HFF-Myc (cell line): Measurements from ENCODE around the gene NET1.

ENCODE experiments used
- DNase-seq: peaks from one replicate; pipeline ENCODE4 v3.0.0-alpha.2; 2011; ENCODE audit warnings: low read depth; ENCODE audit errors: extremely low read depth
- H3K4me3 ChIP-seq: replicated peaks from 2 replicates; pipeline ENCODE4 v1.5.1; 2011; ENCODE audit warnings: low read depth, mild to moderate bottlenecking, control low read depth, low read length
- TF ChIP-seq, protein P1 (sequence below): IDR thresholded peaks from 2 replicates; pipeline ENCODE4 v1.5.1; 2012; ENCODE audit warnings: mild to moderate bottlenecking, low read depth, low read length, control low read depth; ENCODE audit errors: missing control alignments

Gene NET1

DNA sequence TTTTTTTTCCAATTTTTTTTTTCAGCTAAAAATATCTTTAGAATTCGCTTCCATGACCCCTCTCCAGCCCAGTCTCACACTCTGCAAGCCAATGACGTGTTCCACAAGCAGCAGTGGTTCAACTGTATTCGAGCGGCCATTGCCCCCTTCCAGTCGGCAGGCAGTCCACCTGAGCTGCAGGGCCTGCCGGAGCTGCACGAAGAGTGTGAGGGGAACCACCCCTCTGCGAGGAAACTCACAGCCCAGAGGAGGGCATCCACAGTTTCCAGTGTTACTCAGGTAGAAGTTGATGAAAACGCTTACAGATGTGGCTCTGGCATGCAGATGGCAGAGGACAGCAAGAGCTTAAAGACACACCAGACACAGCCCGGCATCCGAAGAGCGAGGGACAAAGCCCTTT, 44.2 kb downstream of the NET1 start:
- DNase-seq = no peak
- TF ChIP-seq, protein P1, sequence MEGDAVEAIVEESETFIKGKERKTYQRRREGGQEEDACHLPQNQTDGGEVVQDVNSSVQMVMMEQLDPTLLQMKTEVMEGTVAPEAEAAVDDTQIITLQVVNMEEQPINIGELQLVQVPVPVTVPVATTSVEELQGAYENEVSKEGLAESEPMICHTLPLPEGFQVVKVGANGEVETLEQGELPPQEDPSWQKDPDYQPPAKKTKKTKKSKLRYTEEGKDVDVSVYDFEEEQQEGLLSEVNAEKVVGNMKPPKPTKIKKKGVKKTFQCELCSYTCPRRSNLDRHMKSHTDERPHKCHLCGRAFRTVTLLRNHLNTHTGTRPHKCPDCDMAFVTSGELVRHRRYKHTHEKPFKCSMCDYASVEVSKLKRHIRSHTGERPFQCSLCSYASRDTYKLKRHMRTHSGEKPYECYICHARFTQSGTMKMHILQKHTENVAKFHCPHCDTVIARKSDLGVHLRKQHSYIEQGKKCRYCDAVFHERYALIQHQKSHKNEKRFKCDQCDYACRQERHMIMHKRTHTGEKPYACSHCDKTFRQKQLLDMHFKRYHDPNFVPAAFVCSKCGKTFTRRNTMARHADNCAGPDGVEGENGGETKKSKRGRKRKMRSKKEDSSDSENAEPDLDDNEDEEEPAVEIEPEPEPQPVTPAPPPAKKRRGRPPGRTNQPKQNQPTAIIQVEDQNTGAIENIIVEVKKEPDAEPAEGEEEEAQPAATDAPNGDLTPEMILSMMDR = no peak
- no peak overlapping the region for H3K4me3 ChIP-seq

DNA sequence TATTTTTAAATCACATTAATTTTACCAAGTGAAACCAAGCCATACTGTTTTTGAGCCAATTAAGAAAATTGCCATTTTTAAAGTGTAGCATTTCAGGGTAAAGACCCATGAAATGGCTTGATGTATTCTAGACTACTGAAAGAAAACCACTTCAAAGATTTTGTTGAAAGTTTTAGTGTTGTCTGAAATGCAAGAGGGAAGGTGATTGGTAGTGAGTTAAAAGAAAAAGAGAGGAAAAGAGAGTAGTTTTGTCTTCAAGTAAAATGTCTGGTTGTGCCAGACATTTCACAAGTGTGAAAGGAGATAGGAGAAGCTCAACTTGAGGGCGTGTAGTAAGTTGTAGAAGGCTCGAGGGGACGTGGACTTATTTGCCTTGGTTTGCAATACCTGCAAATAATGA, 45.4 kb downstream of the NET1 start:
- TF ChIP-seq, protein P1 = no peak
- no peak overlapping the region for H3K4me3 ChIP-seq
- no peak for DNase-seq

DNA sequence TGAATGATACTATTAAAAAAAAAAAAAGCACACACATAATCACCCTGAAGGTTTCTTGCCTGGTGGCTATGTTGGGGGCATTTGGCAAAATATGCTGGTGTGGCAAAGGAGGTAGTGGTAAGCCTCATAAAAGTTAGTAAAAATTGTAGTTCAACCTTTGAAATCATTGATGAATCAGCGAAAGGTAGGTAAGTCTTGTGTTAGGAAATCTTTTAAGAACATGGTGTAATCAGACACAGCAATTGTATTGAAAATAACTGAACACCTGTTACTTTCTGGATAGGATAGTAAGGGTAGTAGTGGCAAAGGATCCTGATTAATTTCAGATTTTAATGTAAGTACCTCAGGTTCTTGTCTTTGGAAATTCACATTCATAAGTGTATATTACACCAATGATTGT, 46.1 kb downstream of the NET1 start:
- TF ChIP-seq, protein P1 = no peak
- DNase-seq = no peak
- H3K4me3 ChIP-seq = no peak overlapping the region

DNA sequence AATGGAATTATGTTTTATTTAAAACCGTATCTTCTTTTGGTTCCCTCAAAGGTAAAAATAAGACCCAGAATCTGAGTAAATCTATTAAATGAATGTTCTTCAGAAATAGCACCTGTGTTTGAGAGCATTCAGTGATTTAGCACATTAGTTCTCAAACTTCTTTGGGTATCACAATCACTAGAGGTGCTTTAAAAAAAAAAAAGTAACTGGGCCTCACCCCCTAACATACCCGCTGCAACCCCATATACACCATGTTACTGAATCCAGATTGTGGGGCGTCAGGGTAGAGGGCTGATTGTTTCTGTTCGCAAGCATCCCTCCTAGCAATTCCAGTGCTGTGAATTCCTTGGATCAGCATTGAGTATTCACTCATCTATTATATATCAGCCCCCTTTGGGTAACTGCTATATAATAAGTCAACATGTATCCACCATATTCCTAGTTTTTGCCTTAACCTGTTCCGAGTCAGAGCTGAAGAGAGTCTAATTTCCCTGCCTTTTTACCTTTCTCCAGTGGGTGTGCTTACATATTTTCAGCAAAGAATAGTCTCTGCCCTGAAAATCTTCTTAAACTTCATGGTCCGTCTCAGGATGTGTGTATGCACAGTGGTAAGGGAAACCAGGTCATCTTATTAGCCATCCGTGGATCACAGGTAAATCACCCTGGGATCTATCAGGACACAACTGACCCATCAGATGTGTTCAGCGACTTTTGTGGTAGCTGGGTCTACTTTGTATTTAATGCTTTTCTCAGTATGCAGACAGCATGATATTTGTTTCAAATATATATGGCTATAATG, 46.8 kb downstream of the NET1 start:
- TF ChIP-seq, protein P1 = no peak

DNA sequence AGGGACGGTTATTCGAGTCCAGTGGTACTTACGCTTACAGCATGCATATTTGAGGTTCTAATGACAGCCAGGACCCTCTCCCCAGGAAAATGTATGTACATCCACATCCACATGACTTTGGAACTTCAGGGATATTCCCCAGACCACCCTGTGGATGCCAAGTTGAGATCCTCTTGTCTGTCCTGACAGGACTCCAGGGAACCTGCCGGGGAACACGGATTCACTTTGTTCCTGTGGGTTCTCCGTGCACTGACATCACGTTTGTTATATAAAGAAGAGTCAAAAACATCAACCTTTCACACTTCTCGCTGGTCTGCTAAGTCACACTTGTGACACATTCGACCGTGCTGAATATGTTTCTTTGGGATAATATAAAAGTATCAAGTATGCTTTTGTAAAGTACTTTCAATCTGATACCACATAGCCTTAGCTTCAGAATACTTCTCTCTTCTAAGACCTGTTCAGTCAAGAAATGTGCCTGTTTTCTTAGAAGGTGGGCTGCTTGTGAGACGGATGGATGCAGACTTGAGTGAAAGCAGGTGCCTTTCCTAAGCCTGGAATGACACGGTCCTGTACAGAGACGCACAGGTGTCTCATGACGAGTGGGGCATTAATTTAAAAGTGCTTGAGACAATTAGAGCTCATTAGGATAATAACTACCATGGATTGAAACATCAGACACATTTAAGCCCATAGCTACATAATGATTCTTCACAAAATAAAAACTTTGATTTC, 48.3 kb downstream of the NET1 start:
- H3K4me3 ChIP-seq = no peak overlapping the region
- TF ChIP-seq, protein P1 = no peak
- DNase-seq = no peak

More for the DNA sequence above, 46.8 kb downstream of the NET1 start:
- H3K4me3 ChIP-seq = no peak overlapping the region
- DNase-seq = no peak

DNA sequence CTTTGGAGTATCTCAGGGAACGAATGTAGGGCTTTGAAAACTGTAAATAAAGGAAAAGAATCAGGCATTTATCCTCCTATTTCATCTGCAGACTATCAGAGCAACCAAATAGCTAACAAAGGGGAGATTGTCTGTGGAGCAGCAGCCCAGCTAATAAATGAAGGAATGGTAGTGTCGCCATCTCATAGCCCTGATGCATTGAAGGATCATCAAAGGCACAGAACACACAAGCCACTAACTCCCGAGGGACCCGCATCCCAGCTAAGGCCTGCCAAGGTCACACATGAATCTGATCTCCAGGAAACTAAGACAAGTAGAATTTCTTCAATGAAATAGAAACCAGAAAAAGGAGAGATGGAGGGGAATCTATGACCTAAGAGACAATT, 48.8 kb downstream of the NET1 start:
- H3K4me3 ChIP-seq = no peak overlapping the region
- no peak for DNase-seq
- TF ChIP-seq, protein P1 = no peak
